HFF-Myc (cell line): ENCODE results near the gene PTPRA.
"Not testable (repeated sequence)": the region's sequence is repeated elsewhere in the genome, so short reads cannot be mapped to it uniquely, and the experiment has no call there.

Experiments used
- DNase-seq: peaks from one replicate; pipeline ENCODE4 v3.0.0-alpha.2; 2011; ENCODE audit warnings: low read depth; ENCODE audit errors: extremely low read depth
- H3K4me3 ChIP-seq: replicated peaks from 2 replicates; pipeline ENCODE4 v1.5.1; 2011; ENCODE audit warnings: low read depth, mild to moderate bottlenecking, control low read depth, low read length
- CTCF ChIP-seq: IDR thresholded peaks from 2 replicates; pipeline ENCODE4 v1.5.1; 2012; ENCODE audit warnings: mild to moderate bottlenecking, low read depth, low read length, control low read depth; ENCODE audit errors: missing control alignments

Gene PTPRA

GRCh38 chr20:2873010-2873746 is at the start of gene PTPRA:
TSS of gene PTPRA (plus strand) at chr20:2873481. CDS start at chr20:2964278, 90,797 bp downstream.
- DNase-seq, result peak; percentile 67
- H3K4me3 ChIP-seq, result peak within 1 kb of the TSS; percentile 69
- TF ChIP-seq CTCF, result no peak

- no peak for DNase-seq
- no peak overlapping the region for H3K4me3 ChIP-seq
- no peak for TF ChIP-seq CTCF
These were observed 47.5 kb upstream of the PTPRA start for GRCh38 chr20:2825761-2826160.

- TF ChIP-seq CTCF, result no peak
- DNase-seq, result no peak
- no peak overlapping the region for H3K4me3 ChIP-seq
These were observed 46.6 kb upstream of the PTPRA start for GRCh38 chr20:2826655-2827054.

- no peak for TF ChIP-seq CTCF
These were observed 43.9 kb upstream of the PTPRA start for GRCh38 chr20:2829376-2829775.

GRCh38 chr20:2831206-2831605 is 42.1 kb upstream of the PTPRA start:
- DNase-seq, H3K4me3 ChIP-seq: not testable (repeated sequence)

More at GRCh38 chr20:2829376-2829775, 43.9 kb upstream of the PTPRA start:
- H3K4me3 ChIP-seq, result no peak overlapping the region
- DNase-seq, result no peak

GRCh38 chr20:2833761-2834160 is 39.5 kb upstream of the PTPRA start:
- DNase-seq, result no peak
- no peak overlapping the region for H3K4me3 ChIP-seq
- TF ChIP-seq CTCF, result no peak

- no peak for TF ChIP-seq CTCF
- H3K4me3 ChIP-seq, result no peak overlapping the region
- no peak for DNase-seq
These were observed 38.7 kb upstream of the PTPRA start for GRCh38 chr20:2834401-2835110.
